DND-41 (cell line): ENCODE results near the gene PCDHB6.

ENCODE experiments used
- EZH2 ChIP-seq: IDR thresholded peaks from 3 replicates; pipeline ENCODE4 v1.6.1; 2012; ENCODE audit warnings: borderline replicate concordance, low read depth, mild to moderate bottlenecking, moderate library complexity, low read length, inconsistent platforms; ENCODE audit not compliant: severe bottlenecking
- TF ChIP-seq, protein P1 (sequence below): IDR thresholded peaks from 2 replicates; pipeline ENCODE4 v1.5.1; 2012; ENCODE audit warnings: borderline replicate concordance, low read length, moderate library complexity, mild to moderate bottlenecking; ENCODE audit not compliant: poor library complexity, severe bottlenecking; ENCODE audit errors: extremely low read depth

DNA sequence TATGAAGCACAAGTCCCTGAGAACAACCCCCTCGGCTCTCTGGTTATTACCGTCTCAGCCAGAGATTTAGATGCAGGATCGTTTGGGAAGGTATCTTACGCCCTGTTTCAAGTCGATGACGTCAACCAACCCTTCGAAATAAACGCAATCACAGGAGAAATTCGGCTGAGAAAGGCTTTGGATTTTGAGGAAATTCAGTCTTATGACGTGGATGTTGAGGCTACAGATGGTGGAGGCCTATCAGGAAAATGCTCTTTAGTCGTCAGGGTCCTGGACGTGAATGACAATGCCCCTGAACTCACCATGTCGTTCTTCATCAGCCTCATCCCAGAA lies 1.1 kb downstream of the PCDHB6 start:
- TF ChIP-seq, protein P1, sequence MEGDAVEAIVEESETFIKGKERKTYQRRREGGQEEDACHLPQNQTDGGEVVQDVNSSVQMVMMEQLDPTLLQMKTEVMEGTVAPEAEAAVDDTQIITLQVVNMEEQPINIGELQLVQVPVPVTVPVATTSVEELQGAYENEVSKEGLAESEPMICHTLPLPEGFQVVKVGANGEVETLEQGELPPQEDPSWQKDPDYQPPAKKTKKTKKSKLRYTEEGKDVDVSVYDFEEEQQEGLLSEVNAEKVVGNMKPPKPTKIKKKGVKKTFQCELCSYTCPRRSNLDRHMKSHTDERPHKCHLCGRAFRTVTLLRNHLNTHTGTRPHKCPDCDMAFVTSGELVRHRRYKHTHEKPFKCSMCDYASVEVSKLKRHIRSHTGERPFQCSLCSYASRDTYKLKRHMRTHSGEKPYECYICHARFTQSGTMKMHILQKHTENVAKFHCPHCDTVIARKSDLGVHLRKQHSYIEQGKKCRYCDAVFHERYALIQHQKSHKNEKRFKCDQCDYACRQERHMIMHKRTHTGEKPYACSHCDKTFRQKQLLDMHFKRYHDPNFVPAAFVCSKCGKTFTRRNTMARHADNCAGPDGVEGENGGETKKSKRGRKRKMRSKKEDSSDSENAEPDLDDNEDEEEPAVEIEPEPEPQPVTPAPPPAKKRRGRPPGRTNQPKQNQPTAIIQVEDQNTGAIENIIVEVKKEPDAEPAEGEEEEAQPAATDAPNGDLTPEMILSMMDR, result no peak
- TF ChIP-seq EZH2, result no peak
